Heart left ventricle (tissue), 16 donors: ENCODE measurements around the gene PNPLA2. TPM values are rescaled to one million over a fixed set of nuclear protein-coding genes. Genes with fewer than 3 reads are reported as not detected.

ENCODE experiments used
- ATAC-seq, 4 donors: fragments of 200-7000 bp; cut with Tn5 transposase; one replicate each; pipeline ENCODE4 v1.9.1; 2020 to 2022; ENCODE audit warnings: moderate library complexity in 4 of 4, mild to moderate bottlenecking in 3 of 4, moderate number of reproducible peaks in 1 of 4
- DNase-seq, 5 donors: peaks; one replicate each; pipeline ENCODE4 v3.0.0-alpha.2; 2020
- H3K27ac ChIP-seq, 12 donors: fragments of 200-600 bp; sonication (generic) in 4 of 12; one replicate each; pipeline versions ENCODE4 v1.5.0 to v1.8.0; 2016 to 2022; ENCODE audit warnings: mild to moderate bottlenecking in 2 of 12
- H3K27me3 ChIP-seq, 9 donors: fragments of 200-600 bp; sonication (generic) in 2 of 9; one replicate each; pipeline versions ENCODE4 v1.5.1 to v1.8.0; 2016 to 2022; ENCODE audit warnings: mild to moderate bottlenecking in 3 of 9
- H3K36me3 ChIP-seq, 9 donors: fragments of 200-600 bp; sonication (generic) in 2 of 9; one replicate each; pipeline versions ENCODE4 v1.5.0 to v1.8.0; 2018 to 2022; ENCODE audit warnings: mild to moderate bottlenecking in 2 of 9
- H3K4me1 ChIP-seq, 12 donors: fragments of 200-600 bp; sonication (generic) in 4 of 12; one replicate each; pipeline versions ENCODE4 v1.5.0 to v1.8.0; 2016 to 2022; ENCODE audit warnings: mild to moderate bottlenecking in 3 of 12
- H3K4me3 ChIP-seq, 12 donors: fragments of 200-600 bp; sonication (generic) in 4 of 12; one replicate each; pipeline versions ENCODE4 v1.5.0 to v1.8.0; 2017 to 2022; ENCODE audit warnings: mild to moderate bottlenecking in 9 of 12, moderate library complexity in 4 of 12
- H3K9me3 ChIP-seq, 12 donors: fragments of 200-600 bp; sonication (generic) in 4 of 12; one replicate each; pipeline versions ENCODE4 v1.5.0 to v1.8.0; 2016 to 2022; ENCODE audit warnings: mild to moderate bottlenecking in 1 of 12
- POLR2A ChIP-seq, 2 donors: fragments of 450-650 bp; IDR thresholded peaks; one replicate each; pipeline ENCODE4 v1.6.1; 2017; ENCODE audit warnings: antibody characterized with exemption in 2 of 2, mild to moderate bottlenecking in 2 of 2, moderate library complexity in 2 of 2
- WGBS, 4 donors: extraction: QIAGEN DNeasy Blood & Tissue Kit in 2 of 4; methylation state at CpG; one replicate each; pipeline versions ENCODE4 v1.1.5 to v1.1.7; 2013 to 2018; 5-methylcytosine and 5-hydroxymethylcytosine counted together
- intact Hi-C, 10 donors: fragments of 100-400 bp; cut with DNase I; formaldehyde crosslinking; loops; one replicate each; pipeline versions ENCODE4 v1.11.1 to v1.14.2; 2022
- polyA plus RNA-seq, 2 donors: library from polyadenylated mRNA; stranded (reverse); fragments of 200-250 nt; gene quantifications; one replicate each; pipeline ENCODE4 v1.2.3, GENCODE V29; 2013
- total RNA-seq, 9 donors: library from RNA; depleted of rRNA in 2 of 9; stranded (reverse); fragments of >200 nt in 2 of 9; fragmentation: NEBNext Ultra II Directional in 3 of 9; extraction: Animal tissue kit (Norgen Biotek cat#: 25700) in 3 of 9; gene quantifications; one replicate each; pipeline versions ENCODE4 v1.1.0 to v1.2.4, GENCODE V29; 2016 to 2023
- TF ChIP-seq, protein P1 (sequence below), 12 donors: fragments of 200-600 bp; sonication (generic) in 4 of 12; IDR thresholded peaks; one replicate each; pipeline versions ENCODE4 v1.5.0 to v1.8.0; 2018 to 2022; ENCODE audit warnings: antibody characterized with exemption in 12 of 12, mild to moderate bottlenecking in 5 of 12
- donor health status: ischemic (EF 13 %, LVEDD 7.1; RV severe dilation, severe dysfunction).
- donor health status: healthy with polysubstance abuse.
- donor health status: DM: no; HTN: yes; CAD: no.
- donor health status: DM: no; HTN: no; CAD: no.
- donor health status: ischemic (EF 25% LVEDD 6.9; RV normal size, moderate dysfunction).
- donor health status: ischemic (EF 25% LVEDD 5.7; RV mildly dilated, moderate dysfunction).
- donor health status: healthy.
- donor health status: DM: yes; HTN: yes; CAD: no.
- donor health status: ischemic (EF 35%, LVEDD 5.7; RV mildly dilated, moderate dysfunction).
- donor health status: nonischemic (EF 11% LVEDD 7.7; RV severe dilation, severe dysfunction).
- donor health status: DM: yes; HTN: yes; CAD: no.
- donor health status: PGD.
- donor health status: ischemic (EF 29% LVEDD 5.4; RV normal size, mild dysfunction).
- donor health status: nonischemic (EF 23%, LVEDD 6.1; RV moderate dilation, normal function).

The PNPLA2 gene
- total and polyA plus RNA-seq, 11 donors = 112 to 348 (median 215) TPM

- ATAC-seq = no peak
- Histone ChIP-seq H3K4me3 (no peak overlapping the region), H3K9me3 (no peaks in the 10 kb centered on the region), H3K27ac (no peak overlapping the region), H3K36me3 (peaks cover 0 to 18% (median 7%) of the 10 kb centered on the region in 9 donors), H3K4me1 (peaks cover 0 to 4% (median 0%) of the 10 kb centered on the region in 12 donors), H3K27me3 (no peaks in the 10 kb centered on the region)
- intact Hi-C loops = no loop called here
- DNase-seq = no peak
- 74 to 78% (median 76%) methylated on average over 7 to 9 of the region's 9 CpGs for WGBS, 4 donors
- no peak for TF ChIP-seq POLR2A (IDR thresholded peaks at IDR 0.05)
- TF ChIP-seq, protein P1, sequence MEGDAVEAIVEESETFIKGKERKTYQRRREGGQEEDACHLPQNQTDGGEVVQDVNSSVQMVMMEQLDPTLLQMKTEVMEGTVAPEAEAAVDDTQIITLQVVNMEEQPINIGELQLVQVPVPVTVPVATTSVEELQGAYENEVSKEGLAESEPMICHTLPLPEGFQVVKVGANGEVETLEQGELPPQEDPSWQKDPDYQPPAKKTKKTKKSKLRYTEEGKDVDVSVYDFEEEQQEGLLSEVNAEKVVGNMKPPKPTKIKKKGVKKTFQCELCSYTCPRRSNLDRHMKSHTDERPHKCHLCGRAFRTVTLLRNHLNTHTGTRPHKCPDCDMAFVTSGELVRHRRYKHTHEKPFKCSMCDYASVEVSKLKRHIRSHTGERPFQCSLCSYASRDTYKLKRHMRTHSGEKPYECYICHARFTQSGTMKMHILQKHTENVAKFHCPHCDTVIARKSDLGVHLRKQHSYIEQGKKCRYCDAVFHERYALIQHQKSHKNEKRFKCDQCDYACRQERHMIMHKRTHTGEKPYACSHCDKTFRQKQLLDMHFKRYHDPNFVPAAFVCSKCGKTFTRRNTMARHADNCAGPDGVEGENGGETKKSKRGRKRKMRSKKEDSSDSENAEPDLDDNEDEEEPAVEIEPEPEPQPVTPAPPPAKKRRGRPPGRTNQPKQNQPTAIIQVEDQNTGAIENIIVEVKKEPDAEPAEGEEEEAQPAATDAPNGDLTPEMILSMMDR (IDR thresholded peaks at IDR 0.05) = no peak
These were observed 52.8 kb downstream of the PNPLA2 start for GRCh38 chr11:871472-871871.

- peaks cover 0 to 10% (median 0%) of the 10 kb centered on the region in 9 donors for H3K36me3 ChIP-seq
- H3K27me3 ChIP-seq = no peaks in the 10 kb centered on the region
- no peak for DNase-seq
- ATAC-seq = no peak
- WGBS, 4 donors = 90 to 96% (median 92%) methylated on average over 5 to 9 of the region's 9 CpGs
- intact Hi-C loops = no loop called here
- peaks cover 0 to 12% (median 0%) of the 10 kb centered on the region in 12 donors for H3K4me1 ChIP-seq
- TF ChIP-seq, protein P1 (IDR thresholded peaks at IDR 0.05) = no peak
- no peak for TF ChIP-seq POLR2A (IDR thresholded peaks at IDR 0.05)
- no peaks in the 10 kb centered on the region for H3K9me3 ChIP-seq
- H3K27ac ChIP-seq = no peak overlapping the region
- no peak overlapping the region for H3K4me3 ChIP-seq
These were observed 54.1 kb downstream of the PNPLA2 start for GRCh38 chr11:872799-873198.

GRCh38 chr11:873706-874105 is 55.0 kb downstream of the PNPLA2 start:
- 70 to 78% (median 72%) methylated on average over 11 to 12 of the region's 12 CpGs for WGBS, 4 donors
- Histone ChIP-seq H3K27ac (no peak overlapping the region), H3K4me3 (no peak overlapping the region), H3K4me1 (peaks cover 0 to 12% (median 0%) of the 10 kb centered on the region in 12 donors), H3K36me3 (peaks cover 0 to 6% (median 0%) of the 10 kb centered on the region in 9 donors), H3K27me3 (no peaks in the 10 kb centered on the region), H3K9me3 (no peaks in the 10 kb centered on the region)
- no peak for ATAC-seq
- DNase-seq = no peak
- no peak for TF ChIP-seq POLR2A (IDR thresholded peaks at IDR 0.05)
- TF ChIP-seq, protein P1 (IDR thresholded peaks at IDR 0.05) = no peak
- intact Hi-C loops = no loop called here

Other genes starting within 250 kb of the PNPLA2 start
- gene PHRF1, start 242.4 kb upstream of the PNPLA2 start, total RNA-seq = 10 to 100 TPM; 11.6 to 21.3 (median 18.3) TPM
- gene PHRF1, start 242.4 kb upstream of the PNPLA2 start, polyA plus RNA-seq = 10 to 100 TPM; 16.1 to 18.1 TPM
- 10 to 100 TPM in 7 of 9 donors, 1 to 10 TPM in 2; 5.5 to 30.6 (median 14.9) TPM for gene IRF7, start 203.0 kb upstream of the PNPLA2 start, total RNA-seq
- 10 to 100 TPM in 1 of 2 donors, 1 to 10 TPM in 1; 9.5 to 21.1 TPM for gene IRF7, start 203.0 kb upstream of the PNPLA2 start, polyA plus RNA-seq
- not detected for gene CDHR5, start 194.0 kb upstream of the PNPLA2 start, total RNA-seq
- gene CDHR5, start 194.0 kb upstream of the PNPLA2 start, polyA plus RNA-seq = under 1 TPM in 1 of 2 donors, not detected in 1; 0.07 TPM
- gene SCT, start 191.7 kb upstream of the PNPLA2 start, total RNA-seq = under 1 TPM in 1 of 9 donors, not detected in 8; 0.81 TPM
- gene SCT, start 191.7 kb upstream of the PNPLA2 start, polyA plus RNA-seq = not detected
- 1 to 10 TPM in 1 of 9 donors, under 1 TPM in 5, not detected in 3; 0.20 to 1.0 (median 0.48) TPM for gene DRD4, start 181.6 kb upstream of the PNPLA2 start, total RNA-seq
- under 1 TPM in 1 of 2 donors, not detected in 1; 0.07 TPM for gene DRD4, start 181.6 kb upstream of the PNPLA2 start, polyA plus RNA-seq
- gene DEAF1, start 123.7 kb upstream of the PNPLA2 start, total RNA-seq = 10 to 100 TPM; 11.8 to 25.6 (median 15.1) TPM
- 10 to 100 TPM; 14.3 to 17.8 TPM for gene DEAF1, start 123.7 kb upstream of the PNPLA2 start, polyA plus RNA-seq
- gene TMEM80, start 123.1 kb upstream of the PNPLA2 start, total RNA-seq = 10 to 100 TPM in 7 of 9 donors, 1 to 10 TPM in 2; 8.9 to 18.2 (median 15.0) TPM
- gene TMEM80, start 123.1 kb upstream of the PNPLA2 start, polyA plus RNA-seq = 10 to 100 TPM in 1 of 2 donors, 1 to 10 TPM in 1; 8.0 to 14.9 TPM
- 10 to 100 TPM in 1 of 9 donors, 1 to 10 TPM in 7, under 1 TPM in 1; 0.72 to 15.5 (median 1.5) TPM for gene EPS8L2, start 112.7 kb upstream of the PNPLA2 start, total RNA-seq
- 1 to 10 TPM; 1.5 to 2.6 TPM for gene EPS8L2, start 112.7 kb upstream of the PNPLA2 start, polyA plus RNA-seq
- gene TALDO1, start 71.5 kb upstream of the PNPLA2 start, total RNA-seq = 100 to 1,000 TPM in 5 of 9 donors, 10 to 100 TPM in 4; 80.5 to 145 (median 105) TPM
- gene TALDO1, start 71.5 kb upstream of the PNPLA2 start, polyA plus RNA-seq = 100 to 1,000 TPM in 1 of 2 donors, 10 to 100 TPM in 1; 66.9 to 123 TPM
- gene GATD1, start 41.4 kb upstream of the PNPLA2 start, total RNA-seq = 10 to 100 TPM; 13.4 to 30.8 (median 21.5) TPM
- gene GATD1, start 41.4 kb upstream of the PNPLA2 start, polyA plus RNA-seq = 10 to 100 TPM; 20.4 to 20.5 TPM
- gene CEND1, start 28.8 kb upstream of the PNPLA2 start, total RNA-seq = 1 to 10 TPM in 1 of 9 donors, under 1 TPM in 6, not detected in 2; 0.25 to 1.1 (median 0.37) TPM
- under 1 TPM; 0.46 to 0.50 TPM for gene CEND1, start 28.8 kb upstream of the PNPLA2 start, polyA plus RNA-seq
- 10 to 100 TPM in 1 of 9 donors, 1 to 10 TPM in 8; 2.1 to 12.8 (median 4.4) TPM for gene SLC25A22, start 20.6 kb upstream of the PNPLA2 start, total RNA-seq
- 10 to 100 TPM in 1 of 2 donors, 1 to 10 TPM in 1; 2.6 to 12.7 TPM for gene SLC25A22, start 20.6 kb upstream of the PNPLA2 start, polyA plus RNA-seq
- gene PIDD1, start 13.7 kb upstream of the PNPLA2 start, total RNA-seq = 10 to 100 TPM in 1 of 9 donors, 1 to 10 TPM in 8; 4.9 to 11.2 (median 6.6) TPM
- 10 to 100 TPM in 1 of 2 donors, 1 to 10 TPM in 1; 5.5 to 11.8 TPM for gene PIDD1, start 13.7 kb upstream of the PNPLA2 start, polyA plus RNA-seq
- gene RPLP2, start 8.9 kb upstream of the PNPLA2 start, total RNA-seq = 1,000 to 10,000 TPM in 3 of 9 donors, 100 to 1,000 TPM in 6; 236 to 1,207 (median 933) TPM
- gene RPLP2, start 8.9 kb upstream of the PNPLA2 start, polyA plus RNA-seq = 1,000 to 10,000 TPM in 1 of 2 donors, 100 to 1,000 TPM in 1; 998 to 1,652 TPM
- 10 to 100 TPM; 13.3 to 22.4 (median 17.7) TPM for gene CRACR2B, start 9.0 kb downstream of the PNPLA2 start, total RNA-seq
- gene CRACR2B, start 9.0 kb downstream of the PNPLA2 start, polyA plus RNA-seq = 10 to 100 TPM in 1 of 2 donors, 1 to 10 TPM in 1; 8.8 to 43.5 TPM
- gene CD151, start 14.0 kb downstream of the PNPLA2 start, total RNA-seq = 100 to 1,000 TPM; 323 to 682 (median 454) TPM
- gene CD151, start 14.0 kb downstream of the PNPLA2 start, polyA plus RNA-seq = 100 to 1,000 TPM; 560 to 817 TPM
- gene POLR2L, start 23.6 kb downstream of the PNPLA2 start, total RNA-seq = 100 to 1,000 TPM in 8 of 9 donors, 10 to 100 TPM in 1; 74.4 to 267 (median 207) TPM
- 100 to 1,000 TPM; 217 to 227 TPM for gene POLR2L, start 23.6 kb downstream of the PNPLA2 start, polyA plus RNA-seq
- 10 to 100 TPM; 22.7 to 93.0 (median 31.3) TPM for gene TSPAN4, start 23.9 kb downstream of the PNPLA2 start, total RNA-seq
- 10 to 100 TPM; 31.2 to 52.5 TPM for gene TSPAN4, start 23.9 kb downstream of the PNPLA2 start, polyA plus RNA-seq
- 10 to 100 TPM; 42.0 to 87.7 (median 58.9) TPM for gene CHID1, start 91.9 kb downstream of the PNPLA2 start, total RNA-seq
- gene CHID1, start 91.9 kb downstream of the PNPLA2 start, polyA plus RNA-seq = 10 to 100 TPM; 30.8 to 55.3 TPM
- 10 to 100 TPM; 30.2 to 71.4 (median 40.0) TPM for gene AP2A2, start 107.0 kb downstream of the PNPLA2 start, total RNA-seq
- gene AP2A2, start 107.0 kb downstream of the PNPLA2 start, polyA plus RNA-seq = 10 to 100 TPM; 20.4 to 28.7 TPM
- not detected for gene MUC6, start 217.8 kb downstream of the PNPLA2 start, total RNA-seq
- under 1 TPM; 0.04 to 0.06 TPM for gene MUC6, start 217.8 kb downstream of the PNPLA2 start, polyA plus RNA-seq